Measurements from ENCODE around the gene AS3MT.

AS3MT gene

GRCh38 chr10:102948786-102949185 is 79.5 kb downstream of the AS3MT start:
- H2AFZ ChIP-seq (ENCODE audit: low read length) = no peak overlapping the region
- H3K79me2 ChIP-seq (ENCODE audit: insufficient read depth, low read length) = no peaks in the 10 kb centered on the region
- H3K9ac ChIP-seq (ENCODE audit: low read depth, low read length, poor library complexity, severe bottlenecking) = no peak overlapping the region
- H3K9me3 ChIP-seq (ENCODE audit: insufficient read depth, low read depth, low read length) = no peaks in the 10 kb centered on the region
- no peaks in the 10 kb centered on the region for H3K36me3 ChIP-seq (ENCODE audit: insufficient read depth, low read length)
- H3F3A ChIP-seq (ENCODE audit: low read depth) = no peaks in the 10 kb centered on the region
- TF ChIP-seq CTCF (conservative IDR thresholded peaks at IDR 0.05; ENCODE audit: low read length) (no peak), EZH2phosphoT487 (IDR thresholded peaks at IDR 0.05; ENCODE audit: borderline replicate concordance) (no peak)
- H3K4me3 ChIP-seq (ENCODE audit: low read length, poor library complexity, severe bottlenecking) = no peak overlapping the region
- H4K20me1 ChIP-seq (ENCODE audit: insufficient read depth, low read length, poor library complexity, severe bottlenecking) = no peaks in the 10 kb centered on the region
- no peak overlapping the region for H3K4me2 ChIP-seq (ENCODE audit: low read depth, low read length, poor library complexity, severe bottlenecking)
- no peaks in the 10 kb centered on the region for H3K4me1 ChIP-seq (ENCODE audit: insufficient read depth, low read length, poor library complexity, severe bottlenecking)
- H3K9me2 ChIP-seq (replicated peaks; ENCODE audit: low read depth, low read length) = no peaks in the 10 kb centered on the region
- no peaks in the 10 kb centered on the region for H3K27me3 ChIP-seq (ENCODE audit: insufficient read depth, low read length, poor library complexity, severe bottlenecking)

GRCh38 chr10:102949916-102950315 is 80.6 kb downstream of the AS3MT start:
- H3F3A ChIP-seq (ENCODE audit: low read depth) = no peaks in the 10 kb centered on the region
- H3K4me1 ChIP-seq (ENCODE audit: insufficient read depth, low read length, poor library complexity, severe bottlenecking) = no peaks in the 10 kb centered on the region
- no peaks in the 10 kb centered on the region for H4K20me1 ChIP-seq (ENCODE audit: insufficient read depth, low read length, poor library complexity, severe bottlenecking)
- H3K9me3 ChIP-seq (ENCODE audit: insufficient read depth, low read depth, low read length) = no peaks in the 10 kb centered on the region
- no peak overlapping the region for H3K9ac ChIP-seq (ENCODE audit: low read depth, low read length, poor library complexity, severe bottlenecking)
- H2AFZ ChIP-seq (ENCODE audit: low read length) = no peak overlapping the region
- no peaks in the 10 kb centered on the region for H3K27me3 ChIP-seq (ENCODE audit: insufficient read depth, low read length, poor library complexity, severe bottlenecking)
- no peaks in the 10 kb centered on the region for H3K36me3 ChIP-seq (ENCODE audit: insufficient read depth, low read length)
- no peak overlapping the region for H3K4me3 ChIP-seq (ENCODE audit: low read length, poor library complexity, severe bottlenecking)
- TF ChIP-seq EZH2phosphoT487 (IDR thresholded peaks at IDR 0.05; ENCODE audit: borderline replicate concordance) (no peak), CTCF (conservative IDR thresholded peaks at IDR 0.05; ENCODE audit: low read length) (no peak)
- no peaks in the 10 kb centered on the region for H3K9me2 ChIP-seq (replicated peaks; ENCODE audit: low read depth, low read length)
- H3K79me2 ChIP-seq (ENCODE audit: insufficient read depth, low read length) = no peaks in the 10 kb centered on the region
- no peak overlapping the region for H3K4me2 ChIP-seq (ENCODE audit: low read depth, low read length, poor library complexity, severe bottlenecking)

- no peaks in the 10 kb centered on the region for H3K4me1 ChIP-seq (ENCODE audit: insufficient read depth, low read length, poor library complexity, severe bottlenecking)
- no peak overlapping the region for H3K4me3 ChIP-seq (ENCODE audit: low read length, poor library complexity, severe bottlenecking)
- H3K9me2 ChIP-seq (replicated peaks; ENCODE audit: low read depth, low read length) = no peaks in the 10 kb centered on the region
- H3K27me3 ChIP-seq (ENCODE audit: insufficient read depth, low read length, poor library complexity, severe bottlenecking) = no peaks in the 10 kb centered on the region
- TF ChIP-seq EZH2phosphoT487 (IDR thresholded peaks at IDR 0.05; ENCODE audit: borderline replicate concordance) = no peak
- TF ChIP-seq CTCF (conservative IDR thresholded peaks at IDR 0.05; ENCODE audit: low read length) = no peak
- no peaks in the 10 kb centered on the region for H3K36me3 ChIP-seq (ENCODE audit: insufficient read depth, low read length)
- H3F3A ChIP-seq (ENCODE audit: low read depth) = no peaks in the 10 kb centered on the region
- H2AFZ ChIP-seq (ENCODE audit: low read length) = no peak overlapping the region
- H3K9ac ChIP-seq (ENCODE audit: low read depth, low read length, poor library complexity, severe bottlenecking) = no peak overlapping the region
- H3K4me2 ChIP-seq (ENCODE audit: low read depth, low read length, poor library complexity, severe bottlenecking) = no peak overlapping the region
- H4K20me1 ChIP-seq (ENCODE audit: insufficient read depth, low read length, poor library complexity, severe bottlenecking) = no peaks in the 10 kb centered on the region
- no peaks in the 10 kb centered on the region for H3K79me2 ChIP-seq (ENCODE audit: insufficient read depth, low read length)
- no peaks in the 10 kb centered on the region for H3K9me3 ChIP-seq (ENCODE audit: insufficient read depth, low read depth, low read length)
Observed at GRCh38 chr10:102951316-102951715, 82.0 kb downstream of the AS3MT start.
